Measurements from ENCODE around the gene WDSUB1.

Gene WDSUB1

GRCh38 chr2:159192371-159192918 is 94.1 kb downstream of the WDSUB1 start:
- DNase-seq, result no peak

GRCh38 chr2:159188449-159188848 is 98.1 kb downstream of the WDSUB1 start:
- DNase-seq, result no peak

- no peak for DNase-seq
These were observed 99.4 kb downstream of the WDSUB1 start for GRCh38 chr2:159187106-159187505.

- no peak for DNase-seq
These were observed 100.0 kb downstream of the WDSUB1 start for GRCh38 chr2:159186462-159186861.
